HG03139 (cell line): Measurements from ENCODE around the gene MSANTD4.
"Not testable (repeated sequence)": the region's sequence is repeated elsewhere in the genome, so short reads cannot be mapped to it uniquely, and the experiment has no call there.

Source experiments
- ATAC-seq: cut with Tn5 transposase; IDR thresholded peaks from one replicate; pipeline ENCODE4 v1.9.1; 2021; ENCODE audit not compliant: unreplicated experiment

The MSANTD4 gene

DNA sequence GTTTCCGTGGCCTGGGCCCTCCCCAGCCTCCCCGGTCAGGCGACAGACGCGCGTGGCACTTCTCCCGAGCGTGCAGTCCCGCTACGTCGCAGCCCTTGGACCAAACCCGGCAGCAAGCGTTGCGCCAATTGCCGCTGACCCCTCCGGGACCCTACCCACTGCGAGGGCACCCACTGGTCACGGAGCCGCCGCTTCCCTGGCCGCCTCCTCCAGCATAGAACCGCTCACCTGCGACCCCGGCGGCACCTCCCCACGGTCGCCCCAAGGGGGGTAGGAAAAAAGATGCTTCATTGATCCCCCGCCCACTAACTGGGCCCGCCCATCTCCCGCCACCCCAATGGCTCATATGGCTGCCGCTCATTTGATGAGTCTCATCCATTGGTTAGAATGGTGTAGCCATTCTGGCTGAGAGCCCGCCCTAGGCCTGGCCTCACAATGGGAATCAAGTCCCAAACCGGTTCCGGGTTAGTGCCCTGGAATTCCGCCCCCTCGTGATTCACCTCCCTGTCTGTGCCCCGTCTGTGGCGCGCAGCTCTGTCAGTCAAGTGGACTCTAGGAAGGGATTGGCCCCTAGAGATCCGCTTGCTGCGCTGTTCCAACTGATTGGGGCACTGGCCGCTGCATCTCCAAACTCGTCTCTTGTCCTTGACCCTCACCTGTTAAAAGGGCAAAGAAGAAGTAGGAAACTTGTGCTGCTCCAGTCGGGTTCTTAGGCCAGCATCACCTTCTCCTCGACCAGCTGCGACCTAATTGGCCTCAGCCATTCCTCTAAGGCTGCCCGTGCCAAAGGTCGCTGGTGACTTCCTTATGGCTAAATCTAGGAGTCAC lies at the start of gene MSANTD4:
Gene MSANTD4, minus strand, starts transcription at position 274 of the 828 bp plus-strand sequence. CDS start 11,323 bp downstream, outside the sequence.
- peak; percentile 97 for ATAC-seq

DNA sequence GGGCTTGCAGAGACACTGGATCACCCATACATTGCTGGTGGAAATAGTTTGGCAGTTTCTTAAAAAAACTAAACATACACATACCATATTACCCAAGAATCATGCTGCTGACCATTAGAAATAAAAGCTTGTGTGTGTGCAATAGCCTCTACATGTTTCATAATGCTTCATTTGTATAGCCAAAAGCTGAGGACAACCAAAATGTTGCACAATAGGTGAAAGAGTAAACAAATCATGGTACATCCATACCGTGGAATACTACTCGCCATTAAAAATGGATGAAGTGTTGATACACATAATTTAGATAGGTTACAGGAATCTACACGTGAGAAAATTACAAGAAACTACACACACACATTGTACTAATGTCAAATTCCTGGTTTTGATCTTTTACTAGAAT lies 48.6 kb upstream of the MSANTD4 start:
- no peak for ATAC-seq

- ATAC-seq: no peak
Measured at GRCh38 chr11:106063009-106063408, 41.0 kb upstream of the MSANTD4 start.

DNA sequence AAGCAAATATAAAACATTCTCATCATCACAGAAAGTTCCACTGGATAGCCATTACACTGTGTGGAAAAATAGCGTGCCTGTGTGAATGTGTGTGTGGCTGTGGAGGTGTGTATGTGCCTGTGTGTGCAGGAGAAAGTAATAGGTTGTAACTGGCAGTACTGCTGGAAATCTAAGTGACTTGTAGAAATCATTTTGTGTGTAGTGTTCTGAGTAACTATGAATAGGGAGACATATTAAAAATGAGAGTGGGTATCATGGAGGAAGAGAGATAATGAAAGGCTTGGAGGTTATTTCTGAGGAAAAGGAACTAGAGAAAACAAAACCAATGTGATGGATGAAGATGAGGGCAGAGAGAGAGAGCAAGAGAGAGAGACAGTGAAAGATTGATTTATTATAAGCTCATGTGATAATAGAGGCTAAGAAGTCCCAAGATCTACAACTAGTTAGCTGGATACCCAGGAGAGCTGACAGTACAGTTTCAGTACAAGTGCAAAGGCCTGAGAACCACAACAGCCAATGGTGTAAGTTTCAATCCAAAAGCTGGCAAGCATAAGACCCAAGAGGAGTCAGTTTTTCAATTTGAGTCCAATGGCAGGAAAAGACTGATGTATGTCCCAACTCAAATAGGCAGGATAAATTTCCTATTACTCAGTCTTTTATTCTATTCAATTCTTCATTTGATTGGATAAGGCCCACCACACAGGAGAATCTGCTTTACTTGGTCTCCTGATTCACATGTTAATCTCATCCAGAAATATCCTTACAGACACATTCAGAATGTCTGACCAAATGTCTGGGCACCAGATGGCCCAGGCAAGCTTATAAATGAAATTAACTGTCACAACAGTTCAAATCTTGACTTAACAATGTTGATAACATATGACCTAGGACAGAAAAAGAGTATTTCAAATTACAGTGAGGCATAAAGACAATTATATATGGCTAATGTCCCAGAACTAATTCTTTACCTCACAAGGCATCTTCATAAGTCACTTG lies 40.2 kb upstream of the MSANTD4 start:
- peak; percentile 46 for ATAC-seq

- no peak for ATAC-seq
Measured at GRCh38 chr11:106061249-106061784, 39.3 kb upstream of the MSANTD4 start.

GRCh38 chr11:106059617-106060016 lies 37.6 kb upstream of the MSANTD4 start:
- ATAC-seq: no peak

- ATAC-seq: not testable (repeated sequence)
Measured at GRCh38 chr11:106058377-106058776, 36.3 kb upstream of the MSANTD4 start.

DNA sequence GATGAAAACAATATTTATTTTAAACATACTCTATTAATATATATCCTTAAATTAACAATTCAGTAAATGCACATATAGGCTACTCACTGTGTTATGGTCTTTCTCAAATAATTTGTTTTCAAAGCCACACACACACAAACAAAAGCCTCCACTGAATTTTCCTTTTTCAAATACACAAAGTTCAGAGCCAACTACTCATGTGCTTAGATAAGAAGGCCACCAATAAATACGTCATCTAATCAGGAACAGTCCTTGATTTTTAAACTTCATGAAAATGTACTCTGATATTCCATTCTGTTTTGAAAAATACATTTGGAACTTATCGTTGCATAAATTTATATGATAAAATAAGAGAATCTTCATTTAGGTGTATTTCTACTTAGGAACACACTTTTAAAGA lies 29.1 kb upstream of the MSANTD4 start:
- ATAC-seq: no peak

DNA sequence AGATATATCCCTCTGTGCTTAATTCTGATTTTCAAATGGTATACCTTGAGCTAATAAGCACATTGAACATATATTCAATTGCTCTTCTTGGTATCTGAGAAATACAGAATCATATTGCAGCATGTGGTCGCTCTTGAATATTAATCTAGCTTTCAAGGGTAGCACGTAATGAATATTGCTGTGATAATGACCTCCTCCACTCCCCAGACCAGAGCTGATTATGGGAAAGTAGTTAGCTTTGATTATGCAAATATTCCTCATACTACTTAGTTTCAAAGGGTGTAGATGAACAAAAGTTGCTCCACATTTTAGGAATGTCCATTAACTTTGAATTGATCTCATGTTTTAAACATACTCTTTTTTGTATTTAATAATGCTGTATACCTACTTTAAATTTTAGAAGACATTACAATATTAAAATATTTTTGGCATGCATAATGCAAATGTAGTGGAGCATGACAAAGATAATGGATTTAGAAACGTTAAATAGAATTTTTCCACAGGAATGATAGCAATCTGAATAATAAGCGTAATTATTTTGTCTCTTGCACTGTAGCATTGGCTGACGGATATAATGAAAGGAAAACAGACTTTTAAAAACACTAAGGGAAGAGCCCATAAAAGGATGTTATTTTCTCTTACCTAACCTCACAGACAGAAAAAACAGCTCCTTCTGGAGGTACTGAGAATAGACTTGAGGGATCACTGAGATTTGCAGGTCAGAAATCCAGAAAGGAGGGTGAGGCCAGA lies 27.9 kb upstream of the MSANTD4 start:
- ATAC-seq: no peak

DNA sequence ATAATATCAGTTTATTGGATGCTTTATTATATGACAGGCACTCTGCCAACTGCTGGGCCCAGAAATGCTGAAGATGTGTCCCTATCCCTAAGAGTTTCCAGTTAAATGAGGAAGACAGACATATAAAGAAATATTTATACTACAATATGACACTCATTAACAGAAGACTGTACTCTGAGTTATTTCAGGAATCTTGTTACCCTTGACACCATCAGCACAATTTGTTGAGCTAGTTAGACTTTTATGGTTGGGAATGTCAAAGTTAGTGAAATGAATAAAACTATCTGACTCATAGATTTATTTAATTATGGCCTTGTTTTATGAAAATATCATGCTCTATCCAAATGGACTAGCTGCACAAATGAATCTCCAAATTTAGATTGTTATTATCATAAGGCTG lies 25.6 kb upstream of the MSANTD4 start:
- no peak for ATAC-seq

DNA sequence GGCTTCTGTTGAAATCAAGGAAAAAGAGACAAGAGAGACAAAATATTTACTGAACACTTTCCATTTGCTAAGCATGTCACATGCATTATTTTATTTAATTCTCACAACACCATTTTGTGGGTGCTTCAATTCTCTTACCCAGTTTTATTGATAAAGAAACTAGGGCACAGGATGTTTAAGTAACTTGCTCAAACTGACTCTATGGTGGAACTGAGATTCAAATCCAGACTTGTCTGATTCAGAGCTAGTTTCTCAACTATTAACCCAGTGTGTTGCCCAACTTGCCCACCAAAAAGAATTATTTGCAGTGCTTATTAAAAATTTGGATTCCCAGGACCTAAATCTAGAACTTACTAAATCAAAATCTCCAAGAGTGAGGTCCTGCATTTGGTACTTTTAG lies 21.5 kb upstream of the MSANTD4 start:
- ATAC-seq: no peak

- ATAC-seq: no peak
Measured at GRCh38 chr11:106032861-106033260, 10.8 kb upstream of the MSANTD4 start.

- no peak for ATAC-seq
Measured at GRCh38 chr11:106031936-106032335, 9.9 kb upstream of the MSANTD4 start.

DNA sequence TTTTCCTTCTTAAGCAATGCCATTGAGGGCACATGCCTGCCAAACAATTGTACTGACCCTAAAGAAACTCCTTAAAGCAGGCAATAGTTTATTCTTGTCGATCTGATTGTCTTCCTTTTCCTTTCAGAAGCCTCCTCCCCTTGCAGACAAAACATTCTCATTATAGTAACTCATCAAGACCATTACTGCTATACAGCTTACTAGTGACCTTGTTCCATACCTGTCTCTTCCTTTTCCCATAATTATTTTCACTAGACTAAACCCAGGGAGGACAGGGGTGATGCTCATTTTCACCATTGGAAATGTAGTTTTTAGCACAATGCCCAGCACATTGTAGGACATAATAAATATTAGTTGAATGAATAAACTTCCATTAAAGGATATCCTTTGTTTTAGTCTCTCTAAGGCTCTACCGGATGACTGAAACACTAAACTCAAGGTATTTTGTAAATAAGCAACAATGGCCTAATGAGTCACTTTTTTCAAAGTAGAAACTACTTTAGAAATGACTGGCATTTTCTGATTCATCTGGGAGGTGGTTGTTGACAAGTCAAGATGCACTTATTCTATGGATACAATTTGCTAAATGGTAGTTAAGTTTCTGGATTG lies 9.3 kb upstream of the MSANTD4 start:
- no peak for ATAC-seq

GRCh38 chr11:106030609-106031008 lies 8.6 kb upstream of the MSANTD4 start:
- no peak for ATAC-seq

DNA sequence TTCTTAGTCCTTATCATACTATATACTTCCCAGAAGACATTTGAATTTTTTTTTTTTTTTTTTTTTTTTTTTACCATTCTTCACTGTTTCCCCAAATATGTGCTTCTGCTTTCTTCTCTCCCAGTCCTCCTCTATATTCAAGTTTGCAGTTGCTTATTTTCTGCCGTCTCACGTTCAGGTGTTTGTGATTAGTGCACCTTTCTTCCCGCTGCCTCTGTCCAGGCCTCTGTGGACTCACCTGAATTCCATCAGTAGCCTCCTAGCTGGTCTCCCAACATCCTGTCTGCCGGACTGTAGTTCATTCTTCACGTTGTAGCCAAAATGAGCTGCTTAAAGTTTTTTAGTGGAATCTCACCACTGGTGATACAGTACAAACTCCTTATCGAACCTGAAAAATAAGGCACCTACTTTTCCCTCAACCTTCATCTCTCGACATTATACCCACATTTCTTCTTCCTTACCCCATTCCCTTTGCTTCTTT lies 795 bp upstream of the MSANTD4 start:
- no peak for ATAC-seq

DNA sequence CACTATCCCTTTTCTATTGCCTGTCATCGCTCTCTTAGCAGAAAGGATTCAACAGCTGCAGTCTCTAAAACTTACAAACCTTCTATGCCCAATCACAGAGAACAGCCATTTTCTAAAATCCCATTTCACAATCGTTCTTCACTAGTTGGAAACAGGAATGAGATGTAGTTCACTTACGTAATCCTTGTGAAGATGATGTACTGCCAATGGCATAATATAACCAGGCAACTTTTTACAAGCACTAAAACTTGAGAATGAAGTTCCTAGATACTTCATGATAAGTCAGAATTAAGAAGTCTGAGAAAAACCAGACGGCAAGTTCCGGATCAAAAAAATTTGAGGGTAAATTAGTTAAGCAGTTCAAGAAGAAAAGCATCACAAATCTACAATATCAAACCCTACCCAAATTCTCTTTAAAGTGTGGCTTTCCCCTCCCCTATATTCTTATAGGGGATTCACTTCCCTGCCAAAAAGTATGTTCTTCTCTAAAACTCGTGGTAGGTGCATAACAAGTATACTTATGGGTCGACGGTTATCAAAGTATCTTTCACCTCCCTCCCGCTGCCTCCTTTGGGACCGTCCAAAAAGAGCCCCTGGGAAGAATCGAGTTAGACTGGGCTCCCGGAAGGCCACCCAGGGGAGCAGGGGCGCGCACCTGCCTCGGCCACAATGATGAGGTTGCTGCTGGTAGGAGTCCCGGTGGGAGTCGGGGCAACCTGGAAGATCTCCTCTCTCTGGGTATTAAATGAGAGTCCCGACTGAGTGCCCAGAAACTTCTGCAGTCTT lies 666 bp downstream of the MSANTD4 start:
- peak; percentile 3 for ATAC-seq

GRCh38 chr11:106017093-106017492 lies 4.9 kb downstream of the MSANTD4 start:
- ATAC-seq: no peak

DNA sequence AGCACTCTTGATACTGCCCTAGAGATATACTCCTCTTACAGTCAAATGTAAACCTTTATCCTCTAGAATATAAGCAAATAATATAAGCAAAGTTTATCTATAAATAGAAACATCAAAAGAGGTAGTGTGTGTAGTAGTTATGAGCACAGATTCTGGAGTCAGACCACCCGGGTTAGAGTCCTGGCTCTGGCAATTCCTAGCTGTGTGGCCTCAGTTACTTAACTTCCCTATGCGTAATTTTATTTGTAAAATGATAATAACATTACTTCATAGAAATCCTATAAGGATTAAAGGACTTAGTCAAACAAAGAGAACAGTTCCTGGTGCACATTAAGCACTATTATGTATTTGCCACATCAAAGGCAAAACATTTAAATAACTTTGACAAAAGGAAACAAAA lies 7.0 kb downstream of the MSANTD4 start:
- ATAC-seq: no peak
